Mesendoderm (in vitro differentiated cells): Measurements from ENCODE around the gene TMC5.
"Not testable (repeated sequence)": the region's sequence is repeated elsewhere in the genome, so short reads cannot be mapped to it uniquely, and the experiment has no call there.

ENCODE experiments used
- DNase-seq: peaks from one replicate; pipeline ENCODE4 v3.0.0; 2013
- H2AK5ac ChIP-seq: 2 replicates; pipeline ENCODE4 v1.6.1; 2013; ENCODE audit warnings: low read length, inconsistent platforms
- H2BK120ac ChIP-seq: 2 replicates; pipeline ENCODE4 v1.6.1; 2013; ENCODE audit warnings: low read depth, mild to moderate bottlenecking, low read length, moderate library complexity, mixed read lengths
- H2BK15ac ChIP-seq: replicated peaks from 2 replicates; pipeline ENCODE4 v1.6.1; 2013; ENCODE audit warnings: low read depth, mild to moderate bottlenecking, moderate library complexity
- H2BK5ac ChIP-seq: 2 replicates; pipeline ENCODE4 v1.6.1; 2013; ENCODE audit warnings: low read length, inconsistent platforms
- H3K18ac ChIP-seq: 2 replicates; pipeline ENCODE4 v1.6.1; 2013; ENCODE audit warnings: mild to moderate bottlenecking, low read length, mixed read lengths
- H3K23ac ChIP-seq: one replicate; pipeline ENCODE4 v1.6.1; 2013; ENCODE audit warnings: low read length
- H3K27ac ChIP-seq: 2 replicates; pipeline ENCODE4 v1.5.1; 2013; ENCODE audit warnings: low read depth, mild to moderate bottlenecking, inconsistent platforms, low read length, moderate library complexity
- H3K27me3 ChIP-seq: 2 replicates; pipeline ENCODE4 v1.6.1; 2013; ENCODE audit warnings: low read length, control low read depth, mild to moderate bottlenecking, inconsistent platforms; ENCODE audit not compliant: insufficient read depth, poor library complexity
- H3K36me3 ChIP-seq: 2 replicates; pipeline ENCODE4 v1.6.1; 2013; ENCODE audit warnings: low read length, inconsistent platforms; ENCODE audit not compliant: control insufficient read depth, insufficient read depth
- H3K4ac ChIP-seq: one replicate; pipeline ENCODE4 v1.6.1; 2013; ENCODE audit warnings: low read depth, mild to moderate bottlenecking, low read length, moderate library complexity
- H3K4me1 ChIP-seq: 2 replicates; pipeline ENCODE4 v1.6.1; 2013; ENCODE audit warnings: low read depth, low read length, inconsistent platforms; ENCODE audit not compliant: control insufficient read depth
- H3K4me2 ChIP-seq: 2 replicates; pipeline ENCODE4 v1.6.1; 2013; ENCODE audit warnings: low read length
- H3K4me3 ChIP-seq: 2 replicates; pipeline ENCODE4 v1.5.1; 2013; ENCODE audit warnings: mild to moderate bottlenecking, low read length
- H3K56ac ChIP-seq: one replicate; pipeline ENCODE4 v1.6.1; 2013; ENCODE audit warnings: low read length
- H3K79me1 ChIP-seq: 2 replicates; pipeline ENCODE4 v1.6.1; 2013; ENCODE audit warnings: low read length, inconsistent platforms
- H3K79me2 ChIP-seq: 2 replicates; pipeline ENCODE4 v1.6.1; 2013; ENCODE audit warnings: mild to moderate bottlenecking, low read length; ENCODE audit not compliant: control insufficient read depth, insufficient read depth
- H3K9ac ChIP-seq: 2 replicates; pipeline ENCODE4 v1.6.1; 2013; ENCODE audit warnings: low read length, inconsistent platforms
- H4K5ac ChIP-seq: one replicate; pipeline ENCODE4 v1.6.1; 2013; ENCODE audit warnings: low read length
- H4K8ac ChIP-seq: one replicate; pipeline ENCODE4 v1.6.1; 2013; ENCODE audit warnings: low read depth, mild to moderate bottlenecking, control low read depth, low read length, moderate library complexity
- WGBS: extraction: QIAGEN DNeasy Blood & Tissue Kit; methylation state at CpG from one replicate; pipeline ENCODE4 v1.1.7; 2013; ENCODE audit warnings: low lambda C conversion rate, missing lambda C conversion rate; ENCODE audit not compliant: insufficient coverage; ENCODE audit errors: extremely low coverage; 5-methylcytosine and 5-hydroxymethylcytosine counted together

Gene TMC5

DNA sequence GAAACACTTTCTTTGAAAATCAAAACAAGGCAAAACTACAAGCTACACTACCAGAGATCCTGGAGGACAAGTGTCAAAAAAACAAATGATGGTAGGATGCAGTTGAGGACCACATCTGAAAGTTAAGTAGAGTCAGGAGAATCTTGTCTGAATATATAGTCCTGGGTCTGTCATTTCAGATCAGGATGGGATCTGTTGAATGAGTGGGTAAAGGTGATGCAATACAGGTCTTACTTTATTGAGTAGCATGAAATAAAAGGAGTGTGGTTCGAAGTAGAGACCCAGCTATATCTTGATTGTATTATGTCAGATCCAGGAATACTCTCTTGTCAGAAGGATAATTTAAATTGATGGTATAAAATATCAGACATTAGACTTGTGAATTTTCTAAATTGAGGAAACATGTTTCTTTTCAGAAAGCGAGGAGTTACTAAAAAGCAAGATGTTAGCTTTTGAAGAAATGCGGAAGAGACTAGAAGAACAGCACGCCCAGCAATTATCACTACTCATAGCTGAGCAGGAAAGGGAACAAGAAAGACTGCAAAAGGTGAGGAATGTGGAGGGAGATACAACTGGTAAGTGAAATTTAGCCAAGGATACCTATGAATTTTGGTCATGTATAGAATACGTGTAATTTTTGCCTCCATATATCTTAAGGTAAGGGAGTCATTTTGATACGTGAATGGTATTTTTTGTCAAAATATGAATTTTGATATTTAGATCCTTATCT is 122.7 kb downstream of the TMC5 start:
- Histone ChIP-seq H2BK120ac (no peak overlapping the region), H3K4me3 (no peak overlapping the region), H3K4me2 (no peak overlapping the region), H3K4ac (no peak overlapping the region), H3K79me2 (no peaks in the 10 kb centered on the region), H3K36me3 (no peaks in the 10 kb centered on the region), H4K5ac (no peak overlapping the region), H4K8ac (no peak overlapping the region), H3K4me1 (no peaks in the 10 kb centered on the region), H3K56ac (no peak overlapping the region), H2AK5ac (no peak overlapping the region), H2BK15ac (no peak overlapping the region), H2BK5ac (no peak overlapping the region), H3K18ac (no peak overlapping the region), H3K9ac (no peak overlapping the region), H3K79me1 (no peaks in the 10 kb centered on the region), H3K27ac (no peak overlapping the region), H3K27me3 (no peaks in the 10 kb centered on the region), H3K23ac (no peak overlapping the region)
- DNase-seq: no peak
- 100% methylated on average over 2 of the region's 6 CpGs for WGBS

DNA sequence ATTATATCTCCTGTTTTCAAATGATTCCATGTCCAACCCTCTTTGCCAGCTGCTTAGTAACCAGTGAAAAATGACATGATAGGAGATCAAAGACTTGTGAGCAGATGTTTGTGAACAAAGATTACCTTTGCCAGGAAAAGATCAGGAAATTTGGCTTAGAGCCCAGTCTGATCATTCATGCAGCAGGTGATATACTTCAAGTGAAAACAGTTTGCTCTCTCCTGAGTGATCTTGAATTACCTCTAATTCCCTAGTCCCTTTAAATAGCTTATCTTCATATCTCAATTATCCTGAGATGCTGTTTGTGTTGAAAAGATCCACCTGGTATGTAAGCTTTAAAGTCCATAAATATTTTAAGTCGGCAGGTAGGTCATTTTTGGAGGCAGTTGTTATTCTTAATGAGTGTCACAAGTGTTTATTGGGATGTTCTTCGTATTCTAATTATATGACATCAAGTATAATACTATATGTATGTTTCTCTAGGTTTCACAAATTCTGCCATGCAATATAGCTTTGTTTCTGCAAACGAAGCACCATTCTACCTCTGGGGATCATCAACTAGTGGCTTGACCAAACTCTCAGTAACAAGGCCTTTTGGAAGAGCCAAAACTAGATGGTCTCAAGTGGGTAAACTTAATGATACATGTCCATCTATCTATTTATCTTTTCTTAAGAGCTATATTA is 124.6 kb downstream of the TMC5 start:
- no peak overlapping the region for H2AK5ac ChIP-seq
- H3K79me1 ChIP-seq: no peaks in the 10 kb centered on the region
- no peak overlapping the region for H2BK5ac ChIP-seq
- no peak overlapping the region for H3K9ac ChIP-seq
- H3K56ac ChIP-seq: no peak overlapping the region
- no peaks in the 10 kb centered on the region for H3K4me1 ChIP-seq
- H3K23ac ChIP-seq: no peak overlapping the region
- H3K18ac ChIP-seq: no peak overlapping the region
- H3K79me2 ChIP-seq: no peaks in the 10 kb centered on the region
- WGBS: no CpG with 5 or more reads among the region's 3 CpGs
- H3K4ac ChIP-seq: no peak overlapping the region
- H2BK120ac ChIP-seq: no peak overlapping the region
- no peak overlapping the region for H3K4me2 ChIP-seq
- H3K4me3 ChIP-seq: no peak overlapping the region
- no peak overlapping the region for H4K5ac ChIP-seq
- H3K27me3 ChIP-seq: no peaks in the 10 kb centered on the region
- no peak overlapping the region for H2BK15ac ChIP-seq
- H3K36me3 ChIP-seq: no peaks in the 10 kb centered on the region
- no peak for DNase-seq
- H3K27ac ChIP-seq: no peak overlapping the region
- H4K8ac ChIP-seq: no peak overlapping the region

DNA sequence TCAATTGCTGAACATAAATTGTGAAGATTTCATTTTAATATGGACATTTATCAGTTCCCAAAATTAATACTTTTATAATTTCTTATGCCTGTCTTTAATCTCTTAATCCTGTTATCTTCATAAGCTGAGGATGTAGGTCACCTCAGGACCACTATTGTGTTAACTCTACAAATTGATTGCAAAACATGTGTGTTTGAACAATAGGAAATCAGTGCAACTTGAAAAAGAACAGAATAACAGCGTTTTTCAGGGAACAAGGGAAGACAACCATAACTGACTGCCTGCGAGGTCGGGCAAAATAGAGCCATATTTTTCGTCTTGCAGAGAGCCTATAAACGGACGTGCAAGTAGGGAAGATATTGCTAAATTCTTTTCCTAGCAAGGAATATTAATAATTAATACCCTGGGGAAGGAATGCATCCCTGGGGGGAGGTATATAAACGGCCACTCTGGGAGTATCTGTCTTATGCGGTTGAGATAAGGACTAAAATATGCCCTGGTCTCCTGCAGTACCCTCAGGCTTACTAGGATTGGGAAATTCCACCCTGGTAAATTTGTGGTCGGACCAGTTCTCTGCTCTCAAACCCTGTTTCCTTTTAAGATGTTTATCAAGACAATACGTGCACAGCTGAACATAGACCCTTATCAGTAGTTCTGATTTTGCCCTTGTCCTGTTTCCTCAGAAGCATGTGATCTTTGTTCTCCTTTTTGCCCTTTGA is 125.8 kb downstream of the TMC5 start:
- not testable (repeated sequence) for H3K56ac ChIP-seq, H3K18ac ChIP-seq, H3K4me3 ChIP-seq, H3K79me2 ChIP-seq, H3K36me3 ChIP-seq, H3K4me2 ChIP-seq, H3K4me1 ChIP-seq, H4K8ac ChIP-seq, H2BK120ac ChIP-seq, H2BK15ac ChIP-seq, DNase-seq, H3K27me3 ChIP-seq, H3K4ac ChIP-seq, H4K5ac ChIP-seq, H2BK5ac ChIP-seq, H3K27ac ChIP-seq, H2AK5ac ChIP-seq, H3K9ac ChIP-seq, H3K23ac ChIP-seq, H3K79me1 ChIP-seq
- no CpG with 5 or more reads among the region's 10 CpGs for WGBS

DNA sequence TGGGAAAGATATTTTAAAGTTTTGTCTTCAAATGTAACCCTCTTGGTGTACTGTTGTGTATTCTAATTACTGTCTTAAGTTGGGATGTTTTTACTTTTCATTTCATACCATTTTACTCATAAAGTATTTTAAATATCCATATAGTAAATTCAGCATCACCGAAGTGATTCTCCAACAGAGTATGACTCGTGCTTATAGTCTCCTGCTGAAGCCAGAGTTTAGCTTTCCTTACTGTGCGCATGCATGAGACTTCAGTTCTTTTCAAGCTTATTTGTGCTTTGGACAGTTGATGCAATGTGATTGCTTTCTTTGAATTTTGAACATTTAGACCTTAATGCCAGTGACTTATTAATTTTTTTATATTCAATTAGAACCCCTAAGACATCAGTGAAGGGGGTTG is 130.5 kb downstream of the TMC5 start:
- H2BK120ac ChIP-seq: no peak overlapping the region
- no peak overlapping the region for H2BK15ac ChIP-seq
- H3K56ac ChIP-seq: no peak overlapping the region
- no peak overlapping the region for H3K27ac ChIP-seq
- no peaks in the 10 kb centered on the region for H3K79me1 ChIP-seq
- H3K36me3 ChIP-seq: no peaks in the 10 kb centered on the region
- no peaks in the 10 kb centered on the region for H3K4me1 ChIP-seq
- no peaks in the 10 kb centered on the region for H3K27me3 ChIP-seq
- DNase-seq: no peak
- WGBS: no CpG with 5 or more reads among the region's 3 CpGs
- H4K8ac ChIP-seq: no peak overlapping the region
- H3K4me2 ChIP-seq: no peak overlapping the region
- no peak overlapping the region for H3K23ac ChIP-seq
- H3K4me3 ChIP-seq: no peak overlapping the region
- H3K9ac ChIP-seq: no peak overlapping the region
- no peak overlapping the region for H3K4ac ChIP-seq
- H2AK5ac ChIP-seq: no peak overlapping the region
- H3K18ac ChIP-seq: no peak overlapping the region
- H4K5ac ChIP-seq: no peak overlapping the region
- H3K79me2 ChIP-seq: no peaks in the 10 kb centered on the region
- no peak overlapping the region for H2BK5ac ChIP-seq
